Keratinocyte (primary cell): ENCODE measurements around the gene C22orf39. TPM values are rescaled to one million over a fixed set of nuclear protein-coding genes. Genes with fewer than 3 reads are reported as not detected.

Experiments
- DNase-seq: peaks from one replicate; pipeline ENCODE4 v3.0.0-alpha.2; 2011; ENCODE audit warnings: low read depth, missing footprints, low spot score
- FAIRE-seq: peaks from 2 replicates; lab custom pipeline; 2011; peaks lifted over from hg19 to GRCh38; lab: Jason Lieb, UNC
- H2AFZ ChIP-seq: 2 replicates; pipeline ENCODE4 v1.6.0; 2012; ENCODE audit warnings: low read length, control low read depth, inconsistent platforms; ENCODE audit not compliant: control insufficient read depth
- H3K27ac ChIP-seq: 2 replicates; pipeline ENCODE4 v1.5.1; 2011; ENCODE audit warnings: low read length; ENCODE audit not compliant: control insufficient read depth, insufficient read depth
- H3K27me3 ChIP-seq: 3 replicates; pipeline ENCODE4 v1.6.0; 2011; ENCODE audit warnings: low read length; ENCODE audit not compliant: control insufficient read depth, insufficient read depth; ENCODE audit errors: extremely low read depth
- H3K36me3 ChIP-seq, 2 experiments: 2 replicates in 1 of 2; 3 replicates in 1 of 2; pipeline ENCODE4 v1.5.1; 2011; ENCODE audit warnings: low read length in 2 of 2, mild to moderate bottlenecking in 1 of 2; ENCODE audit not compliant: control insufficient read depth in 2 of 2, insufficient read depth in 2 of 2; ENCODE audit errors: extremely low read depth in 1 of 2
- H3K4me1 ChIP-seq: 3 replicates; pipeline ENCODE4 v1.5.1; 2011; ENCODE audit warnings: low read length; ENCODE audit not compliant: control insufficient read depth, insufficient read depth; ENCODE audit errors: extremely low read depth
- H3K4me2 ChIP-seq: 3 replicates; pipeline ENCODE4 v1.6.0; 2011; ENCODE audit warnings: low read depth, low read length; ENCODE audit not compliant: control insufficient read depth, insufficient read depth; ENCODE audit errors: extremely low read depth
- H3K4me3 ChIP-seq, 3 experiments: fragments of 200-600 bp in 1 of 3; sonication (generic) in 1 of 3; 2 replicates in 2 of 3; 3 replicates in 1 of 3; pipeline ENCODE4 v1.5.1; 2011 to 2016; ENCODE audit warnings: low read length in 3 of 3, mild to moderate bottlenecking in 3 of 3, control low read depth in 2 of 3, inconsistent platforms in 1 of 3, low read depth in 1 of 3, mixed read lengths in 1 of 3, mixed run types in 1 of 3, moderate library complexity in 1 of 3; ENCODE audit not compliant: control insufficient read depth in 2 of 3, insufficient read depth in 2 of 3; ENCODE audit errors: extremely low read depth in 1 of 3
- H3K79me2 ChIP-seq: 2 replicates; pipeline ENCODE4 v1.6.0; 2012; ENCODE audit warnings: low read length; ENCODE audit not compliant: control insufficient read depth, insufficient read depth
- H3K9ac ChIP-seq: 3 replicates; pipeline ENCODE4 v1.6.0; 2011; ENCODE audit warnings: low read length; ENCODE audit not compliant: control insufficient read depth, insufficient read depth; ENCODE audit errors: extremely low read depth
- H3K9me1 ChIP-seq: 3 replicates; pipeline ENCODE4 v1.6.0; 2011; ENCODE audit warnings: low read length; ENCODE audit not compliant: control insufficient read depth, insufficient read depth; ENCODE audit errors: extremely low read depth
- H3K9me3 ChIP-seq: 2 replicates; pipeline ENCODE4 v1.5.1; 2012; ENCODE audit warnings: low read depth, low read length; ENCODE audit not compliant: control insufficient read depth
- H4K20me1 ChIP-seq: 3 replicates; pipeline ENCODE4 v1.6.0; 2011; ENCODE audit warnings: low read length; ENCODE audit not compliant: control insufficient read depth, insufficient read depth; ENCODE audit errors: extremely low read depth
- CTCF ChIP-seq, 3 experiments: IDR thresholded peaks in 1 of 3; conservative IDR thresholded peaks in 1 of 3; optimal IDR thresholded peaks in 1 of 3; 2 replicates in 2 of 3; 3 replicates in 1 of 3; pipeline versions ENCODE3 to v1.5.1; 2011; ENCODE audit warnings: low read length in 3 of 3, mild to moderate bottlenecking in 3 of 3, moderate library complexity in 2 of 3, control low read depth in 1 of 3, inconsistent platforms in 1 of 3; ENCODE audit not compliant: insufficient read depth in 2 of 3; ENCODE audit errors: extremely low read depth in 1 of 3
- EZH2 ChIP-seq: IDR thresholded peaks from one replicate; pipeline ENCODE4 v1.6.1; 2012; ENCODE audit warnings: inconsistent platforms, mild to moderate bottlenecking, low read length, moderate library complexity
- dilution Hi-C: fragments of 300-500 bp; cut with MboI; formaldehyde crosslinking; loops from one replicate; pipeline ENCODE4 v1.7.0; 2020; ENCODE audit warnings: low sequenced_read_pairs; ENCODE audit not compliant: extremely low pct_ligation_motif_present
- polyA plus RNA-seq, 5 experiments: library from polyadenylated mRNA; depleted of rRNA in 3 of 5; stranded (reverse) in 3 of 5; stranded (forward) in 1 of 5; unstranded in 1 of 5; fragments of >200 nt; gene quantifications; 1 replicate in 1 of 5; 2 replicates in 3 of 5; 3 replicates in 1 of 5; pipeline versions ENCODE4 v1.2.1 to v1.2.3, GENCODE V29; 2011 to 2012; ENCODE audit warnings: missing spikeins in 2 of 5, low read depth in 1 of 5, low replicate concordance in 1 of 5

The C22orf39 gene
- polyA plus RNA-seq, 1 donor (not counting 4 experiments of a cell fraction or from before 2014, with no cell fraction given) = 13.8 TPM

- Histone ChIP-seq H3K4me1 (no peaks in the 10 kb centered on the region), H3K9me1 (no peaks in the 10 kb centered on the region), H3K9ac (no peak overlapping the region), H3K27me3 (no peaks in the 10 kb centered on the region), H3K36me3 (peaks cover 46 to 49% of the 10 kb centered on the region in 2 experiments), H4K20me1 (no peaks in the 10 kb centered on the region), H2AFZ (no peak overlapping the region), H3K27ac (no peak overlapping the region), H3K4me3 (no peak overlapping the region), H3K9me3 (no peaks in the 10 kb centered on the region), H3K4me2 (no peak overlapping the region), H3K79me2 (no peaks in the 10 kb centered on the region)
- no peak for DNase-seq
- no peak for FAIRE-seq
- dilution Hi-C loops = loop anchor here (10.0 kb wide), 1 partner anchor 60 kb away; the partner anchor contains the start of gene CLDN5
- TF ChIP-seq EZH2 (no peak), CTCF (optimal IDR thresholded peaks at IDR 0.05 in 1 of 3, IDR thresholded peaks at IDR 0.05 in 1 of 3, conservative IDR thresholded peaks at IDR 0.05 in 1 of 3; ENCODE audit: extremely low read depth in 1 of 3, insufficient read depth in 2 of 3, low read length in 3 of 3) (no peak)
Observed at GRCh38 chr22:19464546-19464945, 17.0 kb upstream of the C22orf39 start.

- H3K4me3 ChIP-seq = no peak overlapping the region
- no peaks in the 10 kb centered on the region for H3K9me1 ChIP-seq
- H3K27me3 ChIP-seq = no peaks in the 10 kb centered on the region
- no peaks in the 10 kb centered on the region for H3K79me2 ChIP-seq
- peaks cover 41 to 43% of the 10 kb centered on the region in 2 experiments for H3K36me3 ChIP-seq
- no peak overlapping the region for H3K4me2 ChIP-seq
- dilution Hi-C loops = loop anchor here (10.0 kb wide), 1 partner anchor 61 kb away; the partner anchor contains the start of gene CLDN5
- H3K4me1 ChIP-seq = no peaks in the 10 kb centered on the region
- FAIRE-seq (no peak), DNase-seq (peak; percentile 25)
- no peaks in the 10 kb centered on the region for H3K9me3 ChIP-seq
- H3K27ac ChIP-seq = no peak overlapping the region
- no peak for TF ChIP-seq EZH2
- TF ChIP-seq CTCF (optimal IDR thresholded peaks at IDR 0.05 in 1 of 3, IDR thresholded peaks at IDR 0.05 in 1 of 3, conservative IDR thresholded peaks at IDR 0.05 in 1 of 3; ENCODE audit: extremely low read depth in 1 of 3, insufficient read depth in 2 of 3, low read length in 3 of 3) = no peak
- H4K20me1 ChIP-seq = no peaks in the 10 kb centered on the region
- H2AFZ ChIP-seq = no peak overlapping the region
- no peak overlapping the region for H3K9ac ChIP-seq
Observed at GRCh38 chr22:19463491-19464469, 16.3 kb upstream of the C22orf39 start.
